NCI-H146 treated with DMSO at 0.1 percent for 48 hours (cell line): ENCODE data around the gene TGFB1I1.
A peak's percentile ranks its signal among the peaks of the same experiment; 100 is the strongest.
"Not testable (repeated sequence)": the region's sequence is repeated elsewhere in the genome, so short reads cannot be mapped to it uniquely, and the experiment has no call there.

Experiments
- DNase-seq: peaks from one replicate; lab custom pipeline; 2025; ENCODE audit not compliant: unreplicated experiment; lab: John Stamatoyannopoulos, UW

Gene TGFB1I1

DNA sequence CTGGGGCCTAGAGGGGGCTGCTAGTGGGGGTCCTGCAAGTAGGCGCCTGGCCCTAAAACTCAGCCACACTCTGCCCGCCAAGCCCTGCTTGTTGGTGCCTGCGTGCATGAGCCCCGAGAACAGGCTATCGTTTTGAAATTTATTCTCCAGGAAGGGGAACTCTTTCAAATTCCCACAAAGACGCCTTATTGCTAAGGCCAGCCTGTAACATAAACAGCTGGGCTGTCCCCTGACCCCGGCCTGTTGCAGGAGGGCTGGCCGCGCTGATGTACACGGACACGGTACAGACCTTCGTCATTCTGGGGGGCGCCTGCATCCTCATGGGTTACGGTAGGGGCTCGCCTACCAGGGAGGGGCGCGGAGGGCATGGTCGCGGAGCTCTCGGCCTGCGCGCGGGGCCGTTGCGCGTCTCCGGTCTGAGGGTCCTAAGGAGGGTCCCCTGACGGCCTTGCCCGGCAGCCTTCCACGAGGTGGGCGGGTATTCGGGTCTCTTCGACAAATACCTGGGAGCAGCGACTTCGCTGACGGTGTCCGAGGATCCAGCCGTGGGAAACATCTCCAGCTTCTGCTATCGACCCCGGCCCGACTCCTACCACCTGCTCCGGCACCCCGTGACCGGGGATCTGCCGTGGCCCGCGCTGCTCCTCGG is 15.2 kb downstream of the TGFB1I1 start:
- DNase-seq, result no peak

DNA sequence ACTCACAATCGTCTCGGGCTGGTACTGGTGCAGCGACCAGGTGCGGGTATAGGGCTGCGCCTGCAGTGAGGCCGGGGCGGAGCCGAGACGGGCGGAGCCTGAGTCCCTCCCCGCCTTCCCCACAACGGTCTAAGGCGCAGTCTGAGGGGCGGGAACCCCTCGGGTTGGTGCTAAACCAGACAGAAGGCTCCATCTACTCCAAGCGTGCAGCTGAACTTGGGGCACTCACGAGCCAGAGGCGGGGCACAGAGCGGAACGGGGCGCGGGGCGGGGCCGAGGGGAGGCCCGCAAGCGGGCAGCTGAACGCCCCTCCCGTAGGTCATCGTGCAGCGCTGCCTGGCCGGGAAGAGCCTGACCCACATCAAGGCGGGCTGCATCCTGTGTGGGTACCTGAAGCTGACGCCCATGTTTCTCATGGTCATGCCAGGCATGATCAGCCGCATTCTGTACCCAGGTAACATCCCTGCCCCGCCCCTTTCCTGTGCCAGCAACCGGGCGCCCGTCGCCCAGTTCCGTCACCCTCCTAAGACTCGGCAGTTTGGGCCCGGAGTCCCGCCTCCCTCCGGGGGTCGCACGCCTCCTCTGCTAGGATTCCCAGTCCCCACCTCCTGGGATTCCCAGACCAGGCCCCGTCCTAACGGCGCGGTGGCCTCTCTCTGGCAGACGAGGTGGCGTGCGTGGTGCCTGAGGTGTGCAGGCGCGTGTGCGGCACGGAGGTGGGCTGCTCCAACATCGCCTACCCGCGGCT is 15.9 kb downstream of the TGFB1I1 start:
- peak; percentile 78 for DNase-seq

DNA sequence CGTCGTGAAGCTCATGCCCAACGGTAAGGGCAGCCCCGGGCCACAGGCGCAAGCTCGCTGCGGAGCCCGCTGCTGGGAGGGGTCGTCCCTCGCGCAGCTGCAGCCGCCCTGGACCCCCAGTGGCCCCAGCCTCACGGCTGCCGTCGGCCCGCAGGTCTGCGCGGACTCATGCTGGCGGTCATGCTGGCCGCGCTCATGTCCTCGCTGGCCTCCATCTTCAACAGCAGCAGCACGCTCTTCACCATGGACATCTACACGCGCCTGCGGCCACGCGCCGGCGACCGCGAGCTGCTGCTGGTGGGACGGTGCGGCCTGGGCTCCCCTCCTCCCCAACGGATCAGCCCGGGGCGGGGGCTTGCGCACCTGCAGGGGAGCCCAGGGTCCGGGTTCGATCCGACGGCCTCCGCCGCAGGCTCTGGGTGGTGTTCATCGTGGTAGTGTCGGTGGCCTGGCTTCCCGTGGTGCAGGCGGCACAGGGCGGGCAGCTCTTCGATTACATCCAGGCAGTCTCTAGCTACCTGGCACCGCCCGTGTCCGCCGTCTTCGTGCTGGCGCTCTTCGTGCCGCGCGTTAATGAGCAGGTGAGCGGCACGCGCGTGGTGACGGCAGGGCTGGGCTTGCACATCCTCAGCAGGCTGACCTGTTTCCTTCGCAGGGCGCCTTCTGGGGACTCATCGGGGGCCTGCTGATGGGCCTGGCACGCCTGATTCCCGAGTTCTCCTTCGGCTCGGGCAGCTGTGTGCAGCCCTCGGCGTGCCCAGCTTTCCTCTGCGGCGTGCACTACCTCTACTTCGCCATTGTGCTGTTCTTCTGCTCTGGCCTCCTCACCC is 16.7 kb downstream of the TGFB1I1 start:
- DNase-seq, result no peak

DNA sequence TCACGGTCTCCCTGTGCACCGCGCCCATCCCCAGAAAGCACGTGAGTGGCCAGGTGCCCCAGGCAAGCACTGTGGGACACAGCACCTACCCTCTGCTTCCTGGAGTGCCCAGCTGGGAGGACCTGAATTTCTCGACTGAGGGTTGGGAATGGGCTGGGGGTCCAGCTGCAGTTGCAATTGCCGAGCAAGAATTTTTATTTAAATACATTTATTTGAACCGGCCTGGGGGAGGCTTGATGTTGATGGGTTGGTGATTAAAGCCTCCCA is 17.3 kb downstream of the TGFB1I1 start:
- no peak for DNase-seq

DNA sequence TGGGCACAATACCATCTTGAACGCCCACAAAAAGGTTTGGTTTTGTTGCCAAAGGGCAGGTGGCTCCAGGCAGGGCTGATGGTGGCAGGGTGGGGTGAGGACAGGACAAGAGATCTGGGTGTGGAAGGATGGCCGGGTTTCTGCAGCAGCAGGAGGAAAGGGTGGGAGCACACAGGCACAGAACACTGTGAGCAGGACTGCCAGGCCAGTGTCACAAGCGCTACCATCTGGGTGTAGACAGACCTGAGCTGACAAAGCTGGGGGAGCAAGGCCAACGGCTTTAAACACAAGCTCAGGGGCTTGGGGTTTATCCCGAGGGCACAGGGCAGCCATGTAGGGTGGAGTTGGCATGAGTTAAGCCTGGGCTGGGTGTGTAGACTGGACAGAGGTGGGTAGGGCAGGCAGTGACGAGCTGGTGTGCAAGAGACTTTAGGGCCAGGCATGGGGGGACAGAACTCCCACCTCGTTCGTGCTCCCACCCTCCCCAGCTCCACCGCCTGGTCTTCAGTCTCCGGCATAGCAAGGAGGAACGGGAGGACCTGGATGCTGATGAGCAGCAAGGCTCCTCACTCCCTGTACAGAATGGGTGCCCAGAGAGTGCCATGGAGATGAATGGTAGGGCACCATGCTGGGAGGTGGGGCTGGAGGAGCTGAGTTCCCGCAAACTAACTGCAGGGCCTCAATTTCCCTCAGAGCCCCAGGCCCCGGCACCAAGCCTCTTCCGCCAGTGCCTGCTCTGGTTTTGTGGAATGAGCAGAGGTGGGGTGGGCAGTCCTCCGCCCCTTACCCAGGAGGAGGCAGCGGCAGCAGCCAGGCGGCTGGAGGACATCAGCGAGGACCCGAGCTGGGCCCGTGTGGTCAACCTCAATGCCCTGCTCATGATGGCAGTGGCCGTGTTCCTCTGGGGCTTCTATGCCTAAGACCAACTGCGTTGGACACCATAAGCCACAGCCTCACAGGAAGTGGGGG is 17.9 kb downstream of the TGFB1I1 start:
- DNase-seq, result no peak

DNA sequence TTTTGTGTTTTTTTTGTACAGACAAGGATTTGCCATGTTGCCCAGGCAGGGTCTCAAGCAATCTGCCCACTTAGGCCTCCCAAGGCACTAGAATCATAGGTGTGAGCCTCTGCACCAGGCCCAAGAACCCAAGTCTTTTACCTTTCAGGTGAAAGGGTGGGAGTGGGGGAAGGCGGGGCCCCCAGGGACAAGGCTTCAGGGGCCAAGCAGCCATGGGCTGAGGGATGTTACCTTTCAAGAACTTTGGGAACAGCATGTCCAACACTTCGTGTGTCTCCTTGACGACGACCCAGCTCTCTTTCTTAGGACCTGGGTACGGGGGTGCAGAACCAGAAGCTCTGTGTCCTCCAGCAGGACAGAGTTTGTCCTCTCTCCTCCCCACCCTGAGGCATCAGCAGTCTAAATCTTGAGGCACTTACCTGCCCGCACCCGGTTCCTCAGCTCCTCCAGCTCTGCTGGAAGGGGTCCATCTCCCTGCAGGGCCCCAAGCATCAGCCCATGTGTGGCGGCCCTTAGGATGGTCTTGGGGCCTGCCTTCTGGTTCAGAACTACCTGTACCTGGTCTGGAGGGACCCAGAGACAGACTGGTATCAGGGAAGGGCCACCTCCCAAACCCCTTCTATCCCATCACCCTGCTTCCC is 19.9 kb downstream of the TGFB1I1 start:
- DNase-seq, result no peak

DNA sequence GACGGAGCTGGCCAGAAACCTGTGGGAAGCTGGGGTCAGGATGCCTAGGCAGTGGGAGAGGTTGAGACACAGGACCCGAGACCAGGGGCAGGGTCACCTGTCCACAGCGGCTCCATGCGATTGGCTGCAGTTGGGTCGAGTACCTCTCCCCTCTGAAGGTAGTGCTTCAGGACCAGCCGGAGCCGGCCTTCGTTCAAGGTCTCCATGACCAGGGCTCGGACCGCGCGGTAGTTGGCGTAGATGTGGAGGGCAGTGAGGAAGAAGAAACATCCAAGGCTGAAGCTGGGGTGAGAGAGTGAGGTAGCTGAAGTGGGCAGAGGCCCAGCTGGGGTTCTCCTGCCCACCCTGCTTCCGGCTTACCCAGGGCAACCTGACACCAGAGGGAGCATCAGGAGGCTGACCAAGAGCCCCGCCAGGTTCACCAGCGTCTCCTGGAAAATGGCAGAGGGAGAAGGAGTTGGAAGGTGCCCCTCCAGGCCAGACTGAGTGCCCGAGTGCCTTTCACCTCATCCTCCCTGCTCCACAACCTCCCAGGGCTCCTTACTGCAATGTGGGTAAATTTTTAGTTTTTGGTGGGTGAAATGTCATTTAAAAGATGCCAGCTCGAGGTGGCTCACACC is 21.7 kb downstream of the TGFB1I1 start:
- DNase-seq, result no peak

DNA sequence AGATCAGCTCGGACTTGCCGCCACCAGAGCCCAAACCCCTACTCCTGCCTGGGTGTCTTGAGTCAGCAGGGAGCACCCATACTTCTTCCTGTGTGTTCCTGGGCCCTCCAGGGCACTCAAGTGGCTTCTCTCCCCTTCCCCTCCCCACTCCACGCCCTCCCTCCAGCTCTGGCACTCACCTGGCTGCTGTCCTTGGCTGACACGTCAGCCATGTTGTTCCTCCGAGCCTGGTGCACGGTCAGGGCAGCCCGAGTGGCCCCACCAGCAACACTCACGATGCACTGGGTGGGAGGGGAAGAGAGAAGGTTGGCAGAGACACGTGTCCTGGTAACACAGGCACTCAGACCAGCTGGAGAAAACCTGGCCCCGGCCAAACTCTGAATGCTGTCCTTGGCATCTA is 24.7 kb downstream of the TGFB1I1 start:
- DNase-seq, result no peak

DNA sequence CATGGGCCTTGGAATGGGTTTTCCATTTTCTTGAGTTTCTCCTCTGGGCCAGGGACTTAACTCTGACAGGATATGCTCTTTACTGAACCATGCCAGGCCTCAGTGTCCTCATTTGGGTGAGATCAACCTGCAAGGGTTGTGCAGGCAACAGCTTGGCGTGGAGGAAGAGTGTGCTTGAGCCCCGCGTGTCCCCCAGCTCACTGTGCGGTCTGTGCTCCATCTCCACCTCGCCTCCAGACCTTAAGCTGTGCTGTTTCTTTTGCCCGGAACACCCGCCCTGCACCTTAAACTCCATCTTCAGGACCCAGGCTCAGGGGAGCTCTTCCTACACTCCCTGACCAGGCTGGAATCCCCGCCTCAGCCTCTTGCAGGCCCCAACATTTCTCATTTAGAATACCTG is 26.5 kb downstream of the TGFB1I1 start:
- DNase-seq, result no peak

DNA sequence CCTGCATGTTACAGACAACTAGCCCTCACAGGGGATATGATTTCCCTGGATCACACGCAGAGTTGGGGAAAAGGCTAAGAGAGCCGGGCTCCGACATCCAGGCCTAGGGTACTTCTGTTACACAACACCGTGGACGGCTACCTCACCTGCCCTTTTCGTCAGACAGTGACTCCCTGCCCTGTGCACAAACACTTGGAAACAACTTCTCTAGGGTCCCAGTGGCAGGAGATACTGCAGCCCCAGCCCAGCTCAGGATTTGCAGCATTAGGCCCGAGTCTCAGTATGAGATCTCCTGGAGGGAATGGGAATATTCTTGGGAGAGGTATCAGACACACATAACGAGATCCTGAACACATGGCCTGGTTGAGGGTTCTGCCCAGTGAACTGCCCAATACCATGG is 28.0 kb downstream of the TGFB1I1 start:
- DNase-seq, result no peak

DNA sequence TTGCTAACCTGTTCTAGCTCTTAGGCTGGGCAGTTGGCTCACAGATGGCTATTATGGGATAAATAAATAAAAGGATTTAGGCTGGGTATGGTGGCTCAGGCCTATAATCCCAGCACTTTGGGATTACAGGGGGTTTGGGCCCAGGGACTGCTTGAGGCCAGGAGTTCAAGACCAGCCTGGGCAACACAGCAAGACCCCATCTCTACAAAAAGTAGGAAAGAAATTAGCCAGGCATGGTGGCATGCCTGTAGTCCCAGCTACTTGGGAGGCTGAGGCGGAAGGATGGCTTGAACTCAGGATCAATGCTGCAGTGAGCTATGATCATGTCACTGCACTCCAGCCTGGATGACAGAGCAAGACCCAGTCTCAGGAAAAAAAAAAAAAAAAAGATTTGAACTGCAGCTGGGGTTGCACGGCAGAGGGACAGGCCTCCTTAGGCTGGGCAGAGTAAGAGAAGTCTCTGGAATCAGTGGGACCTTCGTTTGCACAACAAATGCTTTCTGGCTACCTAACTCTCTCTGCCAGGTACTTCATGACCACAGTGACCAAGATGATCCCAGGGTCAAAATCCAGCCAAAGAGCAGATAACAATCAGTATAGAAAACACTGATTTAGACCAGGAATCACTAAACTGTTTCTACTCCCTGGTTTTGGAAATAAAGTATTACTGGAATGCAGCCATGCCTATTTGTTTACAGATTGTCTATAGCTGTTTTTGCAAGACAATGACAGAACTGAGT is 29.4 kb downstream of the TGFB1I1 start:
- DNase-seq, result no peak

DNA sequence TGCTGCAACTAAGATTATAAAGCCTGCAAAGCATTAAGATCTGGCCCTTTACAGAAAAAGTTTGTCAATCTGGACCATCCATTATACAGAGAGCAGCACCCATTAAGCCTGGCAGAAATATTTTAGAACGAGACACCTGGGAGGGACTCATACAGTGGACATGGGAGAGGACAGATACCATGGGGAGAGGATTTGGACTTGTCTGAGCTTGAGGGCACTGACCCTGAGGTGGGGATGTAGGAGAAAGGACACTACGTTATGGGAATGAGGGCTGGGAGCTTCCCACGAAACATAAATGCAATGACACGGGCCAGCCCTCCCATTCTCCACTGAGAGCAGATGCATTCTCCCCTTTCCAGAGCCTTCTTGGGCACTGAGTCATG is 30.0 kb downstream of the TGFB1I1 start:
- DNase-seq, result no peak

DNA sequence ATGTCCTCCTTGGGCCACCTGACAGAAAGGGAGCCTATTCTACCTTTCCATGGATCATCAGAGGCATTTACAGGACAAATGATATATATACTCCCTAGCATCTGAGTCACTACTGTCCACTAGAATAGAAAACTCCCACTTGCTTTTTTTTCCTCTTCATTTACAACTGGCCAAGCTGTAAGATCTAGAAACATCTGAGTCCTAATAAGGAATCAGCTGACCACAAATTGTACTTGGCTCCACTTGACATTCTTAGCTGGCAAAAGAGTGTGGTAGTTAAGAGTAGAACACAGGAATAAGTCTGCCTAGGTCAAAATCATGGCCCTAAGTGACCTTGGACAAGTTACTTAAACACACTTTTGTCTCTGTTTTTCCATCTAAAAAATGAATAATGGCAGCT is 31.0 kb downstream of the TGFB1I1 start:
- DNase-seq, result no peak

DNA sequence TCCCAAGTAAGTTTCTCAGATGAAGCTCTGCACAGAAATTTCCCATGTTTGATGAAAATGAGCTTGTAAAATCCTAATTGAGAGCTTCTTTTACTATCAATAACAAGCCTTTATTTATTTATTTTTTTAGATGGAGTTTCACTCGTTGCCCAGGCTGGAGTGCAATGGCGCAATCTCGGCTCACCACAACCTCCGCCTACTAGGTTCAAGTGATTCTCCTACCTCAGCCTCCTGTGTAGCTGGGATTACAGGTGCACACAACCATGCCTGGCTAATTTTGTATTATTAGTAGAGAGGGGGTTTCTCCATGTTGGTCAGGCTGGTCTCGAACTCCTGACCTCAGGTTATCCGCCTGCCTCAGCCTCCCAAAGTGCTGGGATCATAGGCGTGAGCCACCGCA is 31.6 kb downstream of the TGFB1I1 start:
- not testable (repeated sequence) for DNase-seq

DNA sequence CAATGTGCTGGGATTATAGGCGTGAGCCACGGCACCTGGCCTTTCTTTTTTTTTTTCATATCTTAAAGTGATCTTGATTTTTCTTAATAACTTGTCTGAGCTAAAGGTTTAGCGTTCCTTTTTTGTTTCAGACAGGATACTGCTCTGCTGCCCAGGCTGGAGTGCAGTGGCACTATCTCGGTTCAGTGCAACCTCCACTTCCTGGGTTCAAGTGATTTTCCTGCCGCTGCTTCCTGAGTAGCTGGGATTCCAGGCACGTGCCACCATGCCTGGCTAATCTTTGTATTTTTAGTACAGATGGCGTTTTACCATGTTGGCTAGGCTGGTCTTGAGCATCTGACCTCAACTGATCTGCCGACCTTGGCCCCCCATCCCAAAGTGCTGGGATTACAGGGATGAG is 32.2 kb downstream of the TGFB1I1 start:
- no peak for DNase-seq

DNA sequence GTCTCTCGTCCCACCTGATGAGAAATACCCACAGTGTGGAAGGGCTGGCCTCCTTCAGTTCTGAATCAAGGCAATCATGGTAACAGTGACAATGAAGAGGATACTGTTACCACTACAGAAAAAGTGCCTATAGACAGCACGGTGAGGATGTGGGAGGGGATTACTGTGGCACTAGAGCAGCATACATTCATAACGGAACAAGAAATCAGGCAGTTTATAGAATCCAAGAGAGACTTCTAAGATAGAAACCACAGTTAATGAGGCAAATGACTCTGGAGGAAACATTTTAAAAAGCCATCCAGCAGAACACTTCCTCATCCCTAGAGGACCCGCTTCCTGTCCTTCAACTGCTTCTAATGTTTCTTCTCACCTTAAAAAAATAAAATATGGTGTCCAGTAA is 33.5 kb downstream of the TGFB1I1 start:
- no peak for DNase-seq

DNA sequence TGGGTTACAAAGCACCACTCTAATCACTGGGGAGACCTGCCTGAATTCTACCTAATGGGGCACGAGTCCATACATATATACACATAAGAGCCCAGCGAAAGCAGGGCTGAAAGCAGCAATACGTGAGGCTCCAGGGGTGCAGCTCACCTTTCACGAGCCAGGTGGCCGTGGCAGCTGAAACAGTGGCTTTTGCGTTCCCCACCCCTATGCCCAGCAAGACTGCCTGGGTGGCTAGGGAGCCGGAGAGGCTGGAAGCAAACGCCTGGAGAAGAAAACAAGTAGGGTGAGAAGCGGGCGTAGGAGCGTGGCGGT is 35.6 kb downstream of the TGFB1I1 start:
- no peak for DNase-seq

DNA sequence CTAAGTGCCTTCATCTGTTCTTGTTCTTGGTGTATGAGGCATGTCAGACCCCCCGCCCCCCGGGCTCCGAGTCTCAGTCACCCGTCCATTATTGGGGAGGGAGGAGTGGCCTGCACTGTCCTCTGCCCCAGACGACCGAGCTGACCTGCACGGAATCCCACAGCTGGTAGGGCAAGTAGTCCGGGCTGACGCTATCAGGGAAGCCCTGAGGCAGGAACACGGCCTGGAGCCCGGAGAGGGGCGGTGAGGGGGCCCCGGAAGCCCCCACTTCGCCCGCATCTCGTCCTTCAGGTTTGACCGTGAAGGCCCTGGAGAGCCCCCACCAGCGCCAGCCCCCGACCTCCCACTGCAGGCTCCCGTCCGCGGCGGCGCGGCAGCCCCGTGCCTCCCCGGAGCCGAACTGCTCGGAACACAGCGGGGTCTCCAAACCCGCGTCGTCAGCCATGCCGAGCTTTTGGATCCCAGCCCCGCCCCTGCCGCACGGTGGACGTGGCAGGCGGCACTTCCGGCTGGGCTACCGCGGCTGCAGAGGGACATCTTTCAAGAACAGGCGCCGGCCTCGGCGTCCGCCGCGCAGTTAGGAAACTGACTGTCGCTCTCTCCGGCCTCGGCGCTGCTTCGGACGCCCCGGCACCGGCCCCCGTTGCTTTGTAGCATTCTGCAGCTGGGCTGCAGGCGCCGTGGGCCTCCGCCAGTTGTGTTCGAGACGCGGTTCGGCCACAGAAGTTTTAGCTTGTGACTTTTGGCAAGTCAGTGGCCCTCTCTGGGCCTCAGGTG is 36.2 kb downstream of the TGFB1I1 start, which contains the start of gene RUSF1:
Gene RUSF1, minus strand, starts transcription at position 463 of the 777 bp plus-strand sequence. Its CDS starts 18 bp downstream, at position 445.
- DNase-seq, result peak; percentile 72

DNA sequence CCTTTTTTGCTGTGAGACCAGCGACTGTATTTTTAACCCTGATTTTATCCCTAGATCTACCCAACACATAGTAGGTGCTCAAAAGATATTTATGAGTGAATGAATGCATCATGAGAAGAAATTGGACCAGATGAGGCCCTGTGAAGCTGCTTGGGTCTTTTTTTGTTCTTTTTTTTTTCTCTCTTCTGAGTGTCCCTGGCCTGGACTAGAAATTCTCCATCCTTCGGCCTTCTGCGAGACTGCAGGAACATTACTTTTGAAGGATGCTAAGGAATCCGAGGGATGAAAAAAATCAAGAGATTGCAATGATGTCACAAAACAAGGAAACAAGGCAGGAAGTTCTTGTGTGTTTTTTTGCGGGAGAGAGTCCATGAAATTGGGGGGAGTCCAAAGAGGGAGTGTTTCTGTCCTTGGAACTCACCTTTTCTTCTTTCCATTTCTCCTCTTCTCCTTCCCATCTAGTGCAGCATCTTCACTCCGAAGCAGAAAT is 36.8 kb downstream of the TGFB1I1 start:
- no peak for DNase-seq
